CD4-positive, alpha-beta T cell treated with Interleukin-1 beta for 1 hour (primary cell): ENCODE data around the gene CYBRD1.
A peak's percentile ranks its signal among the peaks of the same experiment; 100 is the strongest.

Experiments used
- DNase-seq, 2 donors: peaks; one replicate each; pipeline ENCODE4 v3.0.0-alpha.2; 2020 to 2022

Gene CYBRD1

DNA sequence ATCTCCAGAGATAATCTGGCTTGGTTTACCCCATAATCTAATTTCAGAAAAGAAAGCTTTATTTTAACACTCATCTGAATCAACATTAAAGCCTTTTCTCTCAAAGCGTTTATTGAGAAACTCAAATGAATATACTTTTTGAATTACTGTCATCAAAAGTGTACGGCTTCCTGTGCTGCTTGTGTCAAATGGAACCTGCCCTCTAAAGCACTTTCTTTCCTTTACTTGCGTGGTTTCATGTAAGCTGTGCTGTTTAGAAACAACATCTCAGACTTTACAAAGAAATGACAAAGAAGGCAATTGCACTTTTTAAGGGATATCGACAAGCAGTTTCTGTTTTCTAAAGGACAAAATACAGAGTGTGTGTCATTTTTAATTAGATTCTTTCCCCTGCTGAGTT is 35.1 kb downstream of the CYBRD1 start:
- no peak for DNase-seq

DNA sequence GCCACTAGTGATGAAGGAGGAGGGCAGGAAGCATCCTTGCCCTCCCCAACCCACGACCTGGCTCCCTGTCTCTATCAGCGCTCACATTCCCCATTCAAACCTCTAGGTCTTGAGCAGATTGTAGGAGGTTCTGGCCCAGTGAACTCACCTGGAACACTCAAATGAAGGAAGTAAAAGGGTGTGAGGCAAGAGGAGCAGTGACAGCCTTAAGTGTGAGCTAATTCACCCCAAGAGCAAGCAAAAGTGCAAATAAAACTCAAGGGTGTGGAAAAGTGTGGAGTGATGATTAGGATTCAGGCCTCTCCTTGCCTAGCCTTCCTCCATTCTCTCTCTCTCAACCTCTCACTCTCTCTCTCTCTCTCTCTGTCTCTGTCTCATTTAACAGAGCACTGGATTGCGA is 41.0 kb downstream of the CYBRD1 start:
- DNase-seq, result no peak

DNA sequence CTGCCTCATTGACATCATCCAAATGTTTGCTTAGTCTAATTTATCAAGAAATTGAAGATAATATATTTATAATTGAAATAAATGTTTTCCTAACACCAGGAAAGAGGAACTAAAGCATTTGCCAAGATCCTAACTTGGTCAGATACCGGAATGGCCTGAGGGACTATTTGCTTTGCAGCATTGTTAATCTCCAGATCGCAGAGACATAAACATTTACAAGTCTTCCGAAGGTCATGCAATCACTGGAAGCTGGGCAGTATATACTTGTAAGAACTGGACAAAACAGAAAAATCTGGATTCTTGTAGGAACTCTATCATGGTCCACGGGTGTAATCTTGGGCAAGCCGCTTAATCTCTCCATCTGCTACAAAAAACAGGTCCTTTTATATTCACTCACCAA is 42.2 kb downstream of the CYBRD1 start:
- DNase-seq, result no peak

DNA sequence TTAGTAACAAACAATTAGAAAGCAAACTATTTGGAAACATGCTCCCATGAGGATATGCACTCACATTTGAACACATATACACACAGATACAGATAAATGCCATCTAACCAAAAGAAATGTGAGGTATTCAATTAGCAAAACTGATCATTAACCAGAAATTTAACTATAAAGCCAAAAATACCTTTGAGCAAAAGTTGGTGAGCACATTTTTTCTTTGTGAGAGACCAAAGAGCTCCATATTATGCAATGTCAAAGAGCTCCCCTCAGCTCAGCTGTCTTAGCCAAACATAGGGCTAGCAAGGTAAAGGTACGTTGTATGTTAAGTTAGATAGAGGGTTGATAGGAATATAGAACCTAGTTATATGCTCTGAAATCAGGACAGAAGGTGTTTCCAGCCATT is 43.8 kb downstream of the CYBRD1 start:
- no peak for DNase-seq

DNA sequence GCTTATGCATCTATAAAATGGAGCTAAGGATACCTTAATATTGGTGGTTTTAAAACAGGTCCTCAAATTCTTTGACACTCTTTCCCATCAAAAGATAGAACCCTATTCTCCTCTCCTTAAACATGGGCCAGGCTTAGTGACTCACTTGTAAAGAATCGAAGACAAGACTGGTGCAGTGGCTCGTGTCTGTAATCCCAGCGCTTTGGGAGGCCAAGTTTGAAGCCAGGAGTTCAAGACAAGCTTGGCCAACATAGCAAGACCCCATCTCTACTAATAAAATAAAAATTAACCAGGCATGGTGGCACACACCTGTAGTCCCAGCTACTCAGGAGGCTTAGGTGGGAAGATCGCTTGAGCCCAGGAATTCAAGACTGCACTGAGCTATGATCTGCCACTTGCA is 44.5 kb downstream of the CYBRD1 start:
- DNase-seq, result no peak

DNA sequence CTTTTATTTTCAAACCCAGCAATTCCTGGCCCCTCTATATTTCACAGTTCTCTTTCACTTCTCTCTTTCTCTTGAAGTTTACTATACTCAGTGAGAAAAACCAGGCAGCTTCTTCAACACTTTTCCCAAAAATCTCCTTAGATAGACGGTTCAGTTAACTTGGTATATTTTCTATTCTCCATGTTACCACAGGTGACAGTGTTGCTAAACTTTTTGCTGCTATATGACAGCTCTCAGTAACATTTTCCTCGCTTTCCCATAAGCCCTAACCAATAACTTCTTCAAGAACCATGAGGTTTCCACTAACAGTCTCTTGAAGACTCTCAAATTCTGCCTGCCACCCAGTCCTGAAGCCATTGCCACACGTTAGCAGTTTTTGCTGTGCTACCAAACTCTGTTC is 45.8 kb downstream of the CYBRD1 start:
- no peak for DNase-seq

DNA sequence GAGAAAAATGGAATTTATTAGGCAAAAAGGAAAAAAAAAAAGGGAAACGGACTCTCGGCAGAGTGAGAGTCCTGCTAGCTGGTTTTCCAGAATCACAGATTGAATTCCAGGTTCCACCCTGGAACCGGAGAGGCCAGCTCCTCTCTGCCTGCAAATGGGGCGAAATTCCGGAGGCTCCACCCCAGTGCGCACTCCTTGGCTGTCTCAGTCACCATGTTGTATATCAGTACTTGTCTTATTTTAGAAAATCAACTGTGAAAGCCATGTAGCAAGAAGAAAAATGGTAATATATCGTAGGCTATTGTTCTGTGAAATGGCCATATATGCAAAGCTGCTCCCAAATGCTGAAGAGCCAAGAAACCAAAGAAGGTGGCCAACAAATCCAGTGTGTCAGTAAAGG is 49.4 kb downstream of the CYBRD1 start:
- no peak for DNase-seq

DNA sequence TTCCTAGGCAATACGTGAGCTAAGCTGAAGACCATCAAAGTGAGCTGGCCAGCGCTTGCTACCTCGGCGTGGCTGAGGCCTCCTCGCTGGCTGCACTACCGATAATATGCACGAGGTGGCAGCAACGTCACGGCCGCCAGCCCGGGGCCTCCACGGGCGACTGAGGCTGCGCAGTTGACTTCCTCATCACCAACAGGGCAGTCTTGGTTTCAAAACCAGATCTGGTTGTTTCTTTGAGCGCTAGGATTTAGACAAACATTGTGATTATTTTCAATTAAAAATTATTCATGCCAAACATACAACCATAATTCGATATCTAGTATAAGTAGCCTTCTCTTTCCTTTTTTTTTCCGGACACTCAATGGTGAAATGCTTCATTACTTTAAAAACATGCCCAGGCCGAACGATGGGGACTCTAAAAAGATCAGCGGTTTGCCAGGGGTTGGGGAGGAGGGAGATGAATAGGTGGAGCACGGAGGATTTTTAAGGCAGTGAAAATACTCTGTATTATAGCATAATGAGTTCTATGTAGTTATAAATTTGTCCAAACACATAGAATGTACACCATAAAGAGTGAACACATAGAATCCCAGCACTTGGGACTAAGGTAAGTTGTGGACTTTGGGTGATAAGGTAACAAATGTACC is 52.0 kb downstream of the CYBRD1 start:
- peak; percentile 80 to 82 for DNase-seq

DNA sequence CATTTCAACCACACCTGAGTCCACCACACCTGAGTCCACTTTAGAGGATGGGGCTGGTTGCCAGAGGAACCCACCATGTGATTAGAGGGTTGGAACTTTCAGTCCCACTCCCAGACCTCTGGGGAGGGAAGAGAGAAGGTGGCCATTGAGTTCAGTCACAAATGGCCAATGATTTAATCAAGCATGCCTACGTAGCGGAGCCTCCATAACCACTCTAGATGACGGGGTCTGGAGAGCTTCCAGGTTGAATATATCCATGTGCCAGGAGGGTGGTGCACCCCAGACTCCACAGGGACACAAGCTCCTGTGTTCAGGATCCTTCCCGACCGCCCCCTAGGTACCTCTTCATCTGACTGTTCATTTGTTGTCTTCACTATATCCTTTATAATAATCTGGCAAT is 53.3 kb downstream of the CYBRD1 start:
- no peak for DNase-seq

DNA sequence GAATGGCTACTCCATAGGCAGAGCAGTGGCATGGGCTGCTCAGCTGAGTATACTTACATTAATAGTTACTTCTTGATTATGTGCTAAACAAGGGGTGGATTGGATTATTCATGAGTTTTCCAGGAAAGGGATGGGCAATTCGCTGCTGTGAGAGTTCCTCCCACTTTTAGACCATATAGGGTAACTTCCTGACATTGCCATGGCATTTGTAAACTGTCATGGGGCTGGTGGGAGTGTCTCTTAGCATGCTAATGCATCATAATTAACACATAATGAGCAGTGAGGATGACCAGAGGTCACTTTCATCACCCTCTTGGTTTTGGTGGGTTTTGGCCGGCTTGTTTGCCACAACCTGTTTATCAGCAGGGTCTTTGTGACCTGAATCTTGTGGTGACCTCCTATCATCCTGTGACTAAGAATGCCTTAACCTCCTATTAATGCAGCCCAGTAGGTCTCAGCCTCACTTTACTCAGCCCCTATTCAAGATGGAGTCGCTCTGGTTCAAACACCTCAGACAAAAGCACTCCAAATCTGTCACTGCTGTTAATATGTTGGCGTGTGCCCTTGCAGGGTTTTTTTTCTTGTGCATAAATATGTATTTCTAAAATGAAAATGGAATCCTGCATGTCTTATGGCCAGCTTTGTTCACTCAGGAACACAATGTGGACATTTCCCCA is 56.0 kb downstream of the CYBRD1 start:
- no peak for DNase-seq

DNA sequence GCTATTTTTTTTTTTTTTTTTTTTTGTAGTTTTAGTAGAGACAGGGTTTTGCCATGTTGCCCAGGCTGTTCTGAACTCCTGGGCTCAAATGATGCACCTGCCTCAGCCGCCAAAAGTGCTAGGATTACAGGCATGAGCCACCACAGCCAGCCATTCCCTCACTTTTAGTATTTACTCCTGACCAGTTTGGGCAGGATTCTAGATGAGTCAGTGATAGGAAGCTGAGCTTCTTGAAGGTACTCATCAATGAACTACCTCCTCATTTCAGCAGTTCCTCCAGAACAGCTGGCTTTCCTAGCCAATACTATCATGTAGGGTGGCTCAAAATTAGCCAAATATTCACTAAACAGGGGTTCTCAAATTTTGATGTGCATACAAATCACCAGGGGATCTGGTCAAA is 57.2 kb downstream of the CYBRD1 start:
- DNase-seq, result no peak

DNA sequence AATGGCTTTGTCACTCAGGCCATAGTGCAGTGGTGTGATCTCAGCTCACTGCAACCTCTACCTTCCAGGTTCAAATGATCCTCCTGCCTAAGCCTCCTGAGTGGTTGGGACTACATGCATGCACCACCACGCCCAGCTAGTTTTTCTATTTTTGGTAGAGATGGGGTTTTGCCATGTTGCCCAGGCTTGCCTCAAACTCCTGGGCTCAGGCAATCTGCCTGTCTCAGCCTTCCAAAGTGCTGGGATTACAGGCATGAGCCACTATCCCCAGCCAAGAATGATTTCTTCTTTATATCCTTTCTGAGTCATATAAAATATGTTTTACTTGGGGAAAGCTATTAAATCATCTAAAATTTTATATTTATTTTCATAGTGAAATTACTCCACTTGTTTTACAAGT is 61.3 kb downstream of the CYBRD1 start:
- no peak for DNase-seq

DNA sequence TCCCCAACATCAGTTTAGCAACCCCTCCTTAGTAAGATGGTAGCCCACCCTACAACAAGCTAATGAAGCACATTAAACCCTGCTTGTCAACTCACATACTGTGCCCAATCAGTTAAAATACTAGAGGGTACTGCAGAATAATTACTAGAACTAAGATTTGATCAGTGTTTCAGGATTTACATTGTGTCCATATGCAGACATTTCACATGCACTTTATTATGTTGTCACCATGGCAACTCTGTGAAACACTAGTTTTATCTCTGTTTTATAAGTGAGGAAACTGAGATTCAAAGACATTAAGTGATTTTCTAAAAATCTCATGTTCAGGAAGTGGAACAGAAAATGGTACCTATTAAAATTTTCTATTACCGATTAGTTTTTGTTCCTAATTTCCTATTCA is 61.7 kb downstream of the CYBRD1 start:
- no peak for DNase-seq

DNA sequence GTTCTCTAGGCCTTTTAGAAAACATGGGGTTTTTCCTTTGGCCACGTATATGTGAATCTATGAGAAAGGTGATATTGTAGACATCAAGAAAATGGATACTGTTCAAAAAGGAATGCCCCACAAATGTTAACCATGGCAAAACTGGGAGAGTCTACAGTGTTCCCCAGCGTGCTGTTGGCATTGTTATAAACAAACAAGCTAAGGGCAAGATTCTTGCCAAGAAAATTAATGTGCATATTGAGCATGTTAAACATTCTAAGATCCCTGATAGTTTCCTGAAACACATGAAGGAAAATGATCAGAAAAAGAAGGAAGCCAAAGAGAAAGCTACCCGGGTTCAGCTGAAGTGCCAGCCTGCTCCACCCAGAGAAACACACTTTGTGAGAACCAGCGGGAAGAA is 64.9 kb downstream of the CYBRD1 start:
- DNase-seq, result no peak

DNA sequence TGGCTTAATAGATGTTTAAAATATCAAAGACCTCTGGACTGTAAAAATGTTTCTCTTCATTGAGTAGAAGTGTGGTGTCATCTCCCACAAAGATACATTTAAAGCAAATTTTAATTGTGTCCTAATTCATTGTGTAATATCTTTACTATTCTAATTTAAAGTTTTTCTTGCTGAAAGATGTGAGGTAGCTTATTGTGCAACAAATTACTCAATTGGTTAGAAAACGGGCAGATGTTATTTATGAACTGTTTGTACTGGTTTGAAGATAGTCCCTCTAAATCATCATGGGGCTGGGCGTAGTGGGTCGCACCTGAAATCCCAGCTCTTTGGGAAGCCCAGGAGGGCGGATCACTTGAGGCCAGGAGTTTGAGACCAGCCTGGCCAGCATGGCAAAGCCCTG is 65.3 kb downstream of the CYBRD1 start:
- DNase-seq, result no peak

DNA sequence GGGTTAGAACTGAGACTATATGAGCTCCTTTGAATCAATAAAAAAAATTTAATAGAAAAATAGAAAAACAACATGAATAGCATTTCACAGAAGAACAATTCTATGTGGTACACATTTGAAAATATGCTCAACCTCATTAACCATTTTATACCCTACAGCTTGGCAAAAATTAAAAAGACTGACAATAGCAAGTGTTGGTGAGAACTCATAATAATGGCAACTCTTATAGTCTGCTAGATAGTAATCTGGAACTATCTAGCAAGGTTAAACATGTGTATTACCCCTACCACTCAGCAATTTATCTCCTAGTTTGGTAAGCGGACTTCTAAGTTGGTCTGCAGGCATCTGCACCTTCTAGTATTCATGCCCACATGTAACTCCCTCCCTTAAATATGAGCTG is 67.8 kb downstream of the CYBRD1 start:
- DNase-seq, result no peak

DNA sequence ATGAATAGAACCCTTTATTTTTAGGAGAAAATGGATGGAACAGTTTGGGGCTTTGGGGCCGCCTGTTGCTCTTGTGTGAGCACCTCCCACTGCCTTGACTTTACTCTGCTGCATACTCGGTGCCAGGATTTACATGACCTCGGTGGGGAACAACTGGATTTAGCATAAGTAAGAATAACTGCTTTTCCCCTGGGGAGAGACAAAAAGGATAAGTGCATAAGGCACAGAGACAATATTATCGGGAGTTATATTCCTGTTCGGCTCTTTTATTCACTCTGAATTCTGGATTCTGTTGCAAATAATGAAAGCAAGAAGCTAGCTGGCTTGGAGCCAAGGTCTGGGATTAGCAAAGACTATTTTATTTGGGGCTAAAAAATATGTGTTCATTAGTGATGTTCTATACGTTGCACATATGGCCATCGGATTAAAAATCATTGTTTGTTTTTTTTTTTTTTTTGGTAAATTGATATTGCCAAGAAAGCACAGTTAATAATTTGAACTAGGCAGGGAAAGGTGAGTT is 69.8 kb downstream of the CYBRD1 start:
- no peak for DNase-seq

DNA sequence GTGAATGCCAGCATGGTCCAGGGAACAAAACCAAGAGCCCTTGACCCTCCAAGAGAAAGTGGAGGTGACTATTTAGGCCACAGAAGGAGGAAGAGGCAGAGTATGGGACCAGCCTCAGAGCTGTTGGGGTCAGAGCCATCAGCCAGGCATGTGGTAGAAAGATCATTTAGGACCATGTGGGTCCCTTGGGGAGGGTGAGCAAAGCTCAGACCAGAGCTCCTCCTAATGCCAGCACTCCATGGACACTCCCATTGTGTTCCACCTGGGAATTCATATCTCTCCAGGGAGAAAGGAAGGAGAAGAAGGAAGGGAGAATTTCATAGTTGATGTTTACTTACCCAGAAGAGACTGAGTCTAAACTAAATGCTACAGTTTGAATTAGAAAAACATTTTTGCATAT is 73.2 kb downstream of the CYBRD1 start:
- no peak for DNase-seq

DNA sequence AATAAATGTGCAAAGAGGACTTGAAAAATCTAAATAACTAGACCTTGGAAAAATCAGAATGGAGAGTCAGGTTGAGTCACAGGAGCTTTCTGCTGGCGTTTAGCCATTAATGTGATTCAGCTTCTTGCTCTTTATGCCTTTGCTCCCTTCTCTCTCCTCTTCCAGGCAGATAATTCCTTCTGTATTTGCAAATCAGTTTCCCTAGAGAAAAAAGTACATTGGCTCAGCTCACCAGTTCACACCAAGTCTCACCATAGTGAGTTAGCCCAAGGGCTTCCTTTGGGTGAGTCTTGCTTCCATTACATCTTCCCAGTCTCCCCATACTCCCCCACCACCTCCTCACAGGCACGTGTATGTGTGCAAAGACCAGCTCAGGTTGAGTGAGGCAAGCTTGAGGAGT is 73.6 kb downstream of the CYBRD1 start:
- no peak for DNase-seq

DNA sequence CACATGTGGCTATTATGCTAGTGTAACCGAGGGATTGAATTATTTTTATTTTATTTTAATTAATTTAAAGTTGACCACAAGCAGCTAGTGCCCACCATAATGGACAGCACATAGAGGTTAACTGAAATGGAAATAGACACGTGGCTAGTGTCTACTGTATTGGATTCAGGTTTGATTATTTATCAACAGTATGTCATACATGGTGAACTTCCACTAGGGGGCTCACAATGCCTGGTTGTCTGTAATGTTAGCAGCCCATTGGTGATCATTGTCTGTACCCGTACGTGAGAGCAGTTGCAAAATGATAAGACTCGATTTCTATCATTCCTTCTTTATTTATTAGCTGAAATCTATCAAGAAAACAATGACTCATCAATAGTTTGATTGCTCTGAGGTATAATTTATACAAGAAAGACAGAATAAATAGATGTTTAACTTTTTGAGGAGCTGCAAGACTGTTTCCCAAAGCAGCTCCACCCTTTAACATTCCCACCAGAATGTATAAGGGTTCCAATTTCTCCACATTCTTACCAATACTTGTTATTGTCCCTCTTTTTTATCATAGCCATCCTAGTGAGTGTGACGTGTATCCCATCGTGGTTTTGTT is 76.5 kb downstream of the CYBRD1 start:
- peak; percentile 29 to 64 for DNase-seq

DNA sequence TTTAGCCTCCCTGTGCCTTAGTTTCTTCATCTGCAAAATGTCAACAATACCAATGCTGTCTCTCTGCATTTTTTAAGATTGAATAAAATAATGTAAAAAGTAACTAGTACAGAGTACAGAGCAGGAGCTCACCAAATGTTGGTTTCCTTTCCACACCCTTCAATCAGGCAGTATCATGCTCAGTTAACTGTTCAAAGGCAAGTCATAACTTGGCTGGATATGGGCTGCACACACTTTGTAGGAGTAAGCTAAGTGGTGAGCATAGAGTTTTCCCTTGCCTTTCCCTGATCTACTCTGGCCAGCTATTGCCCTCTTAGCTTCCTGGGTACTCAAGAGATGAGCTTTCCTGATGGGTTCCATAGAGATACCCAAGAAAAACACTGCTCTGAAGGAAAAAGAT is 77.9 kb downstream of the CYBRD1 start:
- DNase-seq, result no peak

DNA sequence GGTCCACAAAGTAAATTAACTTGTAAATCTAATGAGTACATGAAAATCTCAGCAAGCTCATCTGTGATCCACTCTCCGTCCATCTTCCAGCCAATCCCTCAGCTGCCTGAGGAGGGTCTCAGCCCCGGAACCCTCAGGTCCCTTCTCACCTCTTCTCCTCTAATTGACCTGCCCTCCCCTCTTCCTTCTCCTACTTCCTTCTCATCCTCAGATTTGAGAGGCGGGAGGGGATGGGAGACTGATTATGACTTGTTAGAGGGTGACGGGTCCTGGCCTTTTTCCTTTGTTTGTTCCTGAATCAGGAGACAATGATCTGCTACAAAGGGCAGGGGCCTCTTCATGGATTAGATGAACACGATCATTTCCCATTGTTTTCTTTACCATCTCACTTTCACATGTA is 80.1 kb downstream of the CYBRD1 start:
- no peak for DNase-seq
